Nephron (organoid): ENCODE measurements around the gene SLC24A4.
"Not testable (repeated sequence)": the region's sequence is repeated elsewhere in the genome, so short reads cannot be mapped to it uniquely, and the experiment has no call there.

Source experiments
- H3K27ac Mint-ChIP-seq, 3 experiments: 2 replicates each; pipeline ENCODE4 v1.8.0; 2020; ENCODE audit warnings: mixed read lengths in 3 of 3, mild to moderate bottlenecking in 2 of 3, moderate library complexity in 1 of 3
- H3K27me3 Mint-ChIP-seq: 2 replicates; pipeline ENCODE4 v1.8.0; 2021; ENCODE audit warnings: low read depth, mild to moderate bottlenecking, moderate library complexity, mixed read lengths
- H3K36me3 Mint-ChIP-seq: 2 replicates; pipeline ENCODE4 v1.8.0; 2020; ENCODE audit warnings: low read depth, mixed read lengths
- H3K4me1 Mint-ChIP-seq: 2 replicates; pipeline ENCODE4 v1.8.0; 2020; ENCODE audit warnings: mixed read lengths
- H3K4me3 Mint-ChIP-seq, 3 experiments: 2 replicates each; pipeline ENCODE4 v1.8.0; 2020; ENCODE audit warnings: mild to moderate bottlenecking in 3 of 3, mixed read lengths in 3 of 3, moderate library complexity in 2 of 3
- H3K9me3 Mint-ChIP-seq: 2 replicates; pipeline ENCODE4 v1.8.0; 2020; ENCODE audit warnings: mixed read lengths
- CTCF ChIP-seq, 3 experiments: fragments of 200-600 bp; sonication (generic); IDR thresholded peaks; one replicate each; pipeline ENCODE4 v1.5.0; 2021; ENCODE audit warnings: antibody characterized with exemption in 3 of 3; ENCODE audit not compliant: unreplicated experiment in 3 of 3

The SLC24A4 gene

GRCh38 chr14:92401561-92401960 lies 78.6 kb downstream of the SLC24A4 start:
- no peaks in the 10 kb centered on the region for H3K36me3 Mint-ChIP-seq
- TF ChIP-seq CTCF (IDR thresholded peaks at IDR 0.05; ENCODE audit: unreplicated experiment in 3 of 3): no peak
- H3K27me3 Mint-ChIP-seq: peaks cover 15% of the 10 kb centered on the region
- H3K9me3 Mint-ChIP-seq: peaks cover 8% of the 10 kb centered on the region
- no peak overlapping the region for H3K27ac Mint-ChIP-seq
- peaks cover 8% of the 10 kb centered on the region for H3K4me1 Mint-ChIP-seq
- H3K4me3 Mint-ChIP-seq: no peak overlapping the region

GRCh38 chr14:92402500-92402899 lies 79.5 kb downstream of the SLC24A4 start:
- peaks cover 14% of the 10 kb centered on the region for H3K9me3 Mint-ChIP-seq
- H3K4me3 Mint-ChIP-seq, H3K36me3 Mint-ChIP-seq, H3K27me3 Mint-ChIP-seq, H3K4me1 Mint-ChIP-seq, H3K27ac Mint-ChIP-seq: not testable (repeated sequence)

GRCh38 chr14:92404018-92404417 lies 81.1 kb downstream of the SLC24A4 start:
- Mint-ChIP-seq H3K27ac (no peak overlapping the region), H3K4me3 (no peak overlapping the region), H3K36me3 (no peaks in the 10 kb centered on the region), H3K9me3 (peaks cover 14% of the 10 kb centered on the region), H3K27me3 (peaks cover 6% of the 10 kb centered on the region), H3K4me1 (peaks cover 14% of the 10 kb centered on the region)
- no peak for TF ChIP-seq CTCF (IDR thresholded peaks at IDR 0.05; ENCODE audit: unreplicated experiment in 3 of 3)

- no peak for TF ChIP-seq CTCF (IDR thresholded peaks at IDR 0.05; ENCODE audit: unreplicated experiment in 3 of 3)
- Mint-ChIP-seq H3K4me1 (peaks cover 16% of the 10 kb centered on the region), H3K36me3 (no peaks in the 10 kb centered on the region), H3K4me3 (no peak overlapping the region), H3K27me3 (peaks cover 6% of the 10 kb centered on the region), H3K9me3 (peaks cover 14% of the 10 kb centered on the region), H3K27ac (no peak overlapping the region)
Measured at GRCh38 chr14:92404421-92404820, 81.5 kb downstream of the SLC24A4 start.

- Mint-ChIP-seq H3K36me3 (no peaks in the 10 kb centered on the region), H3K27ac (no peak overlapping the region), H3K27me3 (peaks cover 6% of the 10 kb centered on the region), H3K4me1 (peaks cover 16% of the 10 kb centered on the region), H3K9me3 (peaks cover 14% of the 10 kb centered on the region), H3K4me3 (no peak overlapping the region)
- TF ChIP-seq CTCF (IDR thresholded peaks at IDR 0.05; ENCODE audit: unreplicated experiment in 3 of 3): no peak
Measured at GRCh38 chr14:92404938-92405337, 82.0 kb downstream of the SLC24A4 start.

- Mint-ChIP-seq H3K36me3 (no peaks in the 10 kb centered on the region), H3K9me3 (peaks cover 11% of the 10 kb centered on the region)
Measured at GRCh38 chr14:92407410-92407809, 84.4 kb downstream of the SLC24A4 start.

More at GRCh38 chr14:92407410-92407809, 84.4 kb downstream of the SLC24A4 start:
- no peak for TF ChIP-seq CTCF (IDR thresholded peaks at IDR 0.05; ENCODE audit: unreplicated experiment in 3 of 3)
- H3K27me3 Mint-ChIP-seq: peaks cover 7% of the 10 kb centered on the region
- H3K4me1 Mint-ChIP-seq: peaks cover 25% of the 10 kb centered on the region
- H3K27ac Mint-ChIP-seq: no peak overlapping the region
- no peak overlapping the region for H3K4me3 Mint-ChIP-seq
